Measurements from ENCODE around the gene CPLANE2. TPM values are rescaled to one million over a fixed set of nuclear protein-coding genes. Genes with fewer than 3 reads are reported as not detected.

Gene CPLANE2
- total RNA-seq, 4 donors from 2014 or later, result 5.2 to 20.4 (median 12.7) TPM

DNA sequence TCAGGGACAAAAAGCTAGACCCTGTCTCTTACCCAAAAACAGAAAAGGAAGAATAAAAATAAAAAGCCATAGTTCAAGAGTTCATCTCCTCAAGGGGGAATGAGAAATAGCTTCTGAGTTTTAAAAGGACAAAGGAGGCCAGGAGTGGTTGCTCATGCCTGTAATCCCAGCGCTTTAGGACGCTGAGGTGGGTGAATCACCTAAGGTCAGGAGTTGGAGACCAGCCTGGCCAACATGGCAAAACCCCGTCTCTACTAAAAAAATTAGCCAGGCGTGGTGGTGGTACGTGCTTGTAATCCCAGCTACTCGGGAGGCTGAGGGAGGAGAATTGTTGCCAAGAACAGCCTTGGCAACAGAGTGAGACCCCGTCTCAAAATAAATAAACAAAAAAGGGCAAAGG, 38.6 kb upstream of the CPLANE2 start:
- 93% methylated on average over 7 of the region's 7 CpGs for WGBS
- no peak overlapping the region for H3K27ac ChIP-seq
- DNase-seq (ENCODE audit: low spot score in 2 of 2), result no peak

DNA sequence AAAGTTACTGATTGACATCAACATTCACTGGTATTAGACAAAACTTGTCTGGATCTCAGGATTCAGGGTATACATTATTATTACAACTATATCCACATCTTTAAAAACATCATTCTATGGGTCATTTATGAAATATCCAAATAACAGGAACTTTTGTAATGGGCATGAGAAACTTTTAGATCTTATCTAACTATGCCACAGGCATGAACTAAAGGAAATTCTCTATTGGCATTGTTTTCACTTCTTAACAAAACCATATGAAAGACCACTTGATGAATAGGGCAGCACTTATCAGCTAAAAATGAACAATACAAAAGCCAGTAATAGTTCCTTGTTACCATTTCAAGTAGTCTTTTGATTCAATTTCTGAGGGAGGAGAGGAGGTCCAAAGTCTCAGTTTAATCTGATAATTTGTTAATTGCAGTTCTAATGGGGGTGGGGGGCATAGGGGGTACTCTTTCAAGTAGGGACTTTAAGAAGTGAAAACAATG, 30.8 kb upstream of the CPLANE2 start:
- Histone ChIP-seq H3K4me3 (no peak overlapping the region), H3K27ac (no peak overlapping the region), H3K4me1 (peaks cover 17% of the 10 kb centered on the region), H3K9me3 (no peaks in the 10 kb centered on the region), H3K27me3 (no peaks in the 10 kb centered on the region), H3K36me3 (peaks cover 3% of the 10 kb centered on the region)
- TF ChIP-seq POLR2A (IDR thresholded peaks at IDR 0.05) (no peak), POLR2AphosphoS5 (IDR thresholded peaks at IDR 0.05) (no peak), EP300 (IDR thresholded peaks at IDR 0.05) (no peak)
- TF ChIP-seq, protein P1, sequence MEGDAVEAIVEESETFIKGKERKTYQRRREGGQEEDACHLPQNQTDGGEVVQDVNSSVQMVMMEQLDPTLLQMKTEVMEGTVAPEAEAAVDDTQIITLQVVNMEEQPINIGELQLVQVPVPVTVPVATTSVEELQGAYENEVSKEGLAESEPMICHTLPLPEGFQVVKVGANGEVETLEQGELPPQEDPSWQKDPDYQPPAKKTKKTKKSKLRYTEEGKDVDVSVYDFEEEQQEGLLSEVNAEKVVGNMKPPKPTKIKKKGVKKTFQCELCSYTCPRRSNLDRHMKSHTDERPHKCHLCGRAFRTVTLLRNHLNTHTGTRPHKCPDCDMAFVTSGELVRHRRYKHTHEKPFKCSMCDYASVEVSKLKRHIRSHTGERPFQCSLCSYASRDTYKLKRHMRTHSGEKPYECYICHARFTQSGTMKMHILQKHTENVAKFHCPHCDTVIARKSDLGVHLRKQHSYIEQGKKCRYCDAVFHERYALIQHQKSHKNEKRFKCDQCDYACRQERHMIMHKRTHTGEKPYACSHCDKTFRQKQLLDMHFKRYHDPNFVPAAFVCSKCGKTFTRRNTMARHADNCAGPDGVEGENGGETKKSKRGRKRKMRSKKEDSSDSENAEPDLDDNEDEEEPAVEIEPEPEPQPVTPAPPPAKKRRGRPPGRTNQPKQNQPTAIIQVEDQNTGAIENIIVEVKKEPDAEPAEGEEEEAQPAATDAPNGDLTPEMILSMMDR (IDR thresholded peaks at IDR 0.05), result no peak
- no peak for DNase-seq (ENCODE audit: low spot score in 2 of 2)

More for the DNA sequence above, 38.6 kb upstream of the CPLANE2 start:
- Histone ChIP-seq H3K36me3 (peaks cover 7% of the 10 kb centered on the region), H3K4me1 (peaks cover 8% of the 10 kb centered on the region), H3K4me3 (no peak overlapping the region), H3K27me3 (no peaks in the 10 kb centered on the region), H3K9me3 (no peaks in the 10 kb centered on the region)
- TF ChIP-seq POLR2A (IDR thresholded peaks at IDR 0.05) (no peak), POLR2AphosphoS5 (IDR thresholded peaks at IDR 0.05) (no peak), EP300 (IDR thresholded peaks at IDR 0.05) (no peak)
- TF ChIP-seq, protein P1 (IDR thresholded peaks at IDR 0.05), result no peak

DNA sequence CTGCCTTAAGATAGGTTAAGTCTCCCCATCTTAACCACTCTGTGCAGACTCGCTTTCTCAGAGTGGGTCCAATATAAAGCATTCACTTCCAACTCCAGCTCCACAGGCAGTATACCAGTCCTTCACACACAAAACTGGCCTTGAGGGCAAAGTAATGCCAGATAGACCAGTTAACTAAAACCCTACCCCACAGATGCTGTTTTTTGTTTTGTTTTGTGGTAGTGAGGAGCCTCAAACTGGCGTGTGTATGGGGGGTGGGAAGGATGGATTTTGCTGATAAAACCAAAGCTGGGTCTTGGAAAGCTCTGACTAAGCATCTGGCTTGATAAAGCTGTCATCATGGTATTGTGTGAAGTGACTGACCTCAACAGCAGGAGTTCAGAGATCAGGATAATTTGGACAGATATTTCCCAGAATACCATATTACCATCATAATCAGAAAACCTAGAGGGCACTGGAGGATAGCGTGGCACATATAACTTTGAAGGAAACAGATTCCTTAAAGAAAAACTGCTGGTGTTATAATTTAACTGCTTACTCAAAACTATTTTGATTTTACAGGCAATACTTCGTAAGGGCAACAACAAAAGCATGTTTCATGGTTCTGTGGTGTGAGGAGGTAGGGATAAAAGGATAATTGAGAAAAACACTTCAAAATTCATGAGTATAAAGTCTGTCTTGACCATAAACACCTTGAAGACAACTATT, 29.6 kb upstream of the CPLANE2 start:
- H3K9me3 ChIP-seq, result no peaks in the 10 kb centered on the region
- WGBS, result 81% methylated on average over 4 of the region's 4 CpGs
- H3K36me3 ChIP-seq, result peaks cover 3% of the 10 kb centered on the region
- H3K27ac ChIP-seq, result no peak overlapping the region
- H3K4me1 ChIP-seq, result peaks cover 17% of the 10 kb centered on the region
- H3K4me3 ChIP-seq, result no peak overlapping the region
- TF ChIP-seq EP300 (IDR thresholded peaks at IDR 0.05) (no peak), POLR2AphosphoS5 (IDR thresholded peaks at IDR 0.05) (no peak), POLR2A (IDR thresholded peaks at IDR 0.05) (no peak)
- DNase-seq (ENCODE audit: low spot score in 2 of 2), result no peak
- H3K27me3 ChIP-seq, result no peaks in the 10 kb centered on the region

DNA sequence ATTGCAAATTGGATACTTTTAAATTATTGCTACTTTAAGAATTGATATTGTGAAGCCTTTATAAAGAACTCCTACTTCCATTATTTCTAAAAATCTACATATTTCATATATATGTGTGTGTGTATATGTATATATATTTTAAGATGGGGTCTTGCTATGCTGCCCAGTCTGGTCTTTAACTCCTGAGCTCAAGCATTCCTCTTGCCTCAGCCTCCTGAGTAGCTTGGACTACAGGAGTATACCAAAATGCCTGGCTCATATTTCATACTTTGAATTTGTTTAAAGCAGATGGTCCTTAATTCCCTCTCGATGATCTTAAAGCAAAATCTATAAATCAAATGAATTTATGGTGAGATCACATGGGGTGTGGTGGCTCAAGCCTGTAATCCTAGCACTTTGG, 25.1 kb upstream of the CPLANE2 start:
- H3K27me3 ChIP-seq, result no peaks in the 10 kb centered on the region
- no peaks in the 10 kb centered on the region for H3K9me3 ChIP-seq
- peaks cover 4% of the 10 kb centered on the region for H3K4me1 ChIP-seq
- H3K27ac ChIP-seq, result no peak overlapping the region
- DNase-seq (ENCODE audit: low spot score in 2 of 2), result no peak
- no peaks in the 10 kb centered on the region for H3K36me3 ChIP-seq
- 63% methylated on average over 1 of the region's 1 CpG for WGBS
- H3K4me3 ChIP-seq, result no peak overlapping the region
- TF ChIP-seq POLR2AphosphoS5 (IDR thresholded peaks at IDR 0.05) (no peak), POLR2A (IDR thresholded peaks at IDR 0.05) (no peak)

DNA sequence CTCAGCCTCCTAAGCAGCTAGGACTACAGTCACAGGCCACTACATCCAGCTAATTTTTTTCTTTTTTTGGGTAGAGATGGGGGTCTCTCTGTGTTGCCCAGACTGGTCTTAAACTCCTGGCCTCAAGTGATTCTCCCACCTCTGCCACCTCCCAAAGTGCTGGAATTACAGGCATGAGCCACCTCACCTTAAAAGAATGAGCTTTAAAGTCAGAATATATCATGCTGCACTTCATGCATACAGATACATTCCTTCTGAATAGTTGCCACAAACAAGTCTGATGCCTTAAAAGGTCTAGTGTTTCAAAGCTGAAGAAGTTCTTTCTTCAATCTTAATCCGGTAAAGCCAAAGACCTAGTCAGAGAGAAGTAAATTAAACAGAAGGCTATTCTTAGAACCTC, 23.8 kb upstream of the CPLANE2 start:
- no peaks in the 10 kb centered on the region for H3K9me3 ChIP-seq
- no peaks in the 10 kb centered on the region for H3K4me1 ChIP-seq
- TF ChIP-seq EP300 (IDR thresholded peaks at IDR 0.05), result no peak
- TF ChIP-seq POLR2AphosphoS5 (IDR thresholded peaks at IDR 0.05), result no peak
- no peaks in the 10 kb centered on the region for H3K27me3 ChIP-seq
- no peak for DNase-seq (ENCODE audit: low spot score in 2 of 2)
- H3K36me3 ChIP-seq, result peaks cover 3% of the 10 kb centered on the region
- no peak overlapping the region for H3K4me3 ChIP-seq
- 93% methylated on average over 1 of the region's 1 CpG for WGBS
- H3K27ac ChIP-seq, result no peak overlapping the region

DNA sequence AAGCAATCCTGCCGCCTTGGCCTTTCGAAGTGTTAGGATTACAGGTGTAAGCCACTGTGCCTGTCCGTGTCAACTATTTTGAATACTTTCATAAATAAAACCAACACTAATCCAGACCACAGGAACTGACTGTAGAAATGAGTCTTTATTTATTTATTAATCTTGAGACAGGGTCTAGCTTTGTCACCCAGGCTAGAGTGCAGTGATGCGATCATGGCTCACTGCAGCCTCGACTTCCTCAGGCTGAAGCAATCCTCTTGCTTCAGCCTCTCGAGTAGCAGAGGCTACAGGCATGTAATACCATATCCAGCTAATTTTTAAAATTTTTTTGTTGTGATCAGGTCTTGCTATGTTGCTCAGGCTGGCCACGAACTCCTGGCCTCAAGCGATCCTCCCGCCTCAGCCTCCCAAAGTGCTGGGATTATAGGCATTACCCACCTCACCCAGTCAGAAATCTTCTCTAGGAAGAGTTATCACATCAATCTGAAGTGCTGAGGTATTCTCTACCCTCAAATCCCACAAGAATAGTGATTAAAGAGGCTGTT, 21.7 kb upstream of the CPLANE2 start:
- no peak overlapping the region for H3K27ac ChIP-seq
- 98% methylated on average over 9 of the region's 9 CpGs for WGBS
- TF ChIP-seq POLR2A (IDR thresholded peaks at IDR 0.05) (no peak), POLR2AphosphoS5 (IDR thresholded peaks at IDR 0.05) (no peak), EP300 (IDR thresholded peaks at IDR 0.05) (no peak)
- TF ChIP-seq, protein P1 (IDR thresholded peaks at IDR 0.05), result no peak
- H3K4me3 ChIP-seq, result no peak overlapping the region
- peaks cover 23% of the 10 kb centered on the region for H3K36me3 ChIP-seq
- no peaks in the 10 kb centered on the region for H3K27me3 ChIP-seq
- peaks cover under 1% of the 10 kb centered on the region for H3K4me1 ChIP-seq
- DNase-seq (ENCODE audit: low spot score in 2 of 2), result no peak
- H3K9me3 ChIP-seq, result no peaks in the 10 kb centered on the region

Data from suprapubic skin (tissue), 4 donors.